HG03280 (cell line): Measurements from ENCODE around the gene ARHGAP31.
"Not testable (repeated sequence)": the region's sequence is repeated elsewhere in the genome, so short reads cannot be mapped to it uniquely, and the experiment has no call there.

Experiments
- ATAC-seq: cut with Tn5 transposase; IDR thresholded peaks from one replicate; pipeline ENCODE4 v1.9.1; 2021; ENCODE audit warnings: mild to moderate bottlenecking, moderate library complexity; ENCODE audit not compliant: unreplicated experiment

The ARHGAP31 gene

DNA sequence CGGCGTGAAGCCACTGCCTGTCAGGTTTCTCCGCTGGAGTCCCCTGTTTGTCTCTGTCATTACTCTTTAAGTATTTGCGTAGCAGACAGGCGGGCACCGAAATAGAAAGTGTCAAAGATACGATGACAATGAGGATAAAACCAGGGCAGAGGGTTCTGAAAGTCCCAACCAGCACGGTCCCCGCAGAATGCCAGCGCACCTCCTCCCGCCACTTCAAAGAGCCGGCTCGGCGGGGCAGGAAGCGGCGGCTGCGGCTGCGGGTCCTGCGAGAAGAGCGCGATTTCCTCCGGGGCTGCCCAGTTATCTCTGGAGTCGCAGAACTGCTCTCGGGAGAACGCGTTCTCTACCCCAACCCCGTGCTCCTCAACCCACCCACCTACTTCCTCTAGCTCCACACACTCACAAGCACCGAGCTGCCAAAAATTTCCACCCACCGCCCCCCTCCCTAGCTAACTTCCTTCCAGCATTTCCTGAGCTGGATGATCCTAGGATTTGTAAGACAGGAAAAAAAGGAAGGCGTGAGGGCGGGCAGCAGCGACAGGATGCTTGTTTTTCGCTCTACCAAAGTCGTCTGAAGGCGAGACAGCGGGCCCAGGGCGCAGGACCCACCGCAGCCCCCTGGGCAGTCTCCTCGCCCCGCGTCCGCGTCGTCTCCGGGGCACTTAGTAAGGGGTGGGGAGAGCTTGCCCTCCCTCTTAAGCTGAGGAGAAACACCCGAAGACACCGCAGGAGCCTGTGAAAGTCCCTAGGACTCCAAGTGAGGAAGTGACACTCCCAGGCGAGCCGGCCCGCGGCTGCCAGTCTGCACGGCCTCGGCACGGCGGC is at the start of gene ARHGAP31:
TSS of gene ARHGAP31 (plus strand) at position 513 of the 825 bp plus-strand sequence. CDS start 522 bp downstream, outside the sequence.
- ATAC-seq = peak; percentile 55

GRCh38 chr3:119245778-119246177 is 48.4 kb upstream of the ARHGAP31 start:
- no peak for ATAC-seq

DNA sequence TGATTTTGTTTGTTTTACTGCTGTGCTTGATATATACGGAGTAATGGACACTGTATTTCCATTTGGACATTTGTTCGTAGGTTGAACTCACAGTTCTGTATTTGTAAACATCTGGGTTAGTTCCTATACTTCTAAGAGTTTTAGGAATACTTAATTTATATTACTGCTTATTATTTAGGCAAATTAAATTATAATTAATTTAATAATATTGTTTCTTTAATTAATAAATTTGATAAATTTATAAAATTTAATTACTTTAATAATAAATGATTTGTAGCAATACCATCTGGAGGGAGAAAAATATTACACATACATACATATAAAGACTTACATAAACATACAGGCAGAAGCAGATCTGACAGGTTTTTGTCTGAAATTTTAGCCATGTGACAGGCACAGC is 39.0 kb upstream of the ARHGAP31 start:
- ATAC-seq = no peak

DNA sequence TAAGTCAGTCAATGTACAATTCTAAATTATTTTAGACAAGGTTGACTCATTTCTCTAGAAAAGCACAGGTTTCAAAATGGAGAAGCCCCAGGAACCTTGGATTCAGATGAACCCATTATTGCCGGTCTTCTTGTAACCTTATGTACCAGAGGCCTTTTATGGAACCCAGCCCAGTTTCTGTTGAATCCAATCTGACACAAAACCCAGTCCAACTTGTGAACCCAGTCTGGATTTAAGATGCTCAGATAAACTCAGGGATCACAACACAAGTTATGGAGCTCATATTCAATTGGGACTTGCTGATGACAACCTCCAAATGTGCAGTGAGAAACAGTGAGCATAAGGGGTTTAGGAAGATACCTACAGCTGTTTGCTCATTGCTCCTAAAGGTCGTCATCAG is 37.1 kb upstream of the ARHGAP31 start:
- ATAC-seq = no peak

DNA sequence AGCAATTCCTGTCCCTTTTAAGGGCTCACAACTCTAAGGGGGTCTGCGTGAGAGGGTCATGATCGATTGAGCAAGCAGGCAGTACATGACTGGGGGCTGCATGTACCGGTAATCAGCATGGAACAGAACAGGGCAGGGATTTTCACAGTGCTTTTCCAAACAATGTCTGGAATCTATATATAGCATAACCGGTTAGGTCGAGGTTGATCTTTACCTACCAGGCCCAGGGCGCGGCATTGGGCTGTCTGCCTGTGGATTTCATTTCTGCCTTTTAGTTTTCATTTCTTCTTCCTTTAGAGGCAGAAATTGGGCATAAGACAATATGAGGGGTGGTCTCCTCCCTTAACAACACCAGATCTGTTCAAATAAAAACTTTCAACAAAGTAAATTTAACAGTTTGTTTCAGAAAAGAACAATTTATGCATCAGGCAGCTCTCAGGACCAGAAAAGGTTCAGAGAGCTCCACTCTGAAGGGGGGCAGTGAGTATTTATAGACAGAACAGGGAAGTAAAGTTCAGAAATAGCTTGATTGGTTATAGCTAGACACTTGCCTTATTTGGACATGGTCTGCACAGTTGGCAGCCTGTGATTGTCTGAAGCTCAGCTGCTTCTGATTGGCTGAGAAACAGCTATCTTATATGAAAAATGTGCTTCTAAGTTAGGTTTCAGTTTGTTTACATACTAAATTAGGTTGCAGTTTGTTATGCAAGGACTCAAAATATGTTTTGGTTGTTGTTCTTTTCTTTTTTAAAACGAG is 36.4 kb upstream of the ARHGAP31 start:
- peak; percentile 65 for ATAC-seq

GRCh38 chr3:119258915-119259314 is 35.3 kb upstream of the ARHGAP31 start:
- ATAC-seq = peak; percentile 75

GRCh38 chr3:119259821-119260220 is 34.4 kb upstream of the ARHGAP31 start:
- ATAC-seq = no peak

DNA sequence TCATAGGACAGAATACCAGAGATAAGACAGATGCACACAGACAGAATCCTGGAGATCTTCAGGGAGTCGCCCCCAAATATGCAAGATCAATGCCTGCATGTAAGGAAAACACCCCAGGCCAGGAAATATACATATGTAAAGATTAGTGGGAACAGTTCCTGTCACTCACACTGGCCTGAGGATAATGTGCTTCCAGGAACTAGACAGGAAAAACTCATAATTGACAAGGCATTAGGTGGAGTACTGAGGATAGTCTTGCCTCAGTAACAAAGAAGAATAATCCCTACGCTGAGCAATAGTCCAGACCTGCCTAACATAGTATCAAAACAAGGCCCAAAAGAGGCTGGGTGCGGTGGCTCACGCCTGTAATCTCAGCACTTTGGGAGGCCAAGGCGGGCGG is 33.1 kb upstream of the ARHGAP31 start:
- ATAC-seq = no peak

DNA sequence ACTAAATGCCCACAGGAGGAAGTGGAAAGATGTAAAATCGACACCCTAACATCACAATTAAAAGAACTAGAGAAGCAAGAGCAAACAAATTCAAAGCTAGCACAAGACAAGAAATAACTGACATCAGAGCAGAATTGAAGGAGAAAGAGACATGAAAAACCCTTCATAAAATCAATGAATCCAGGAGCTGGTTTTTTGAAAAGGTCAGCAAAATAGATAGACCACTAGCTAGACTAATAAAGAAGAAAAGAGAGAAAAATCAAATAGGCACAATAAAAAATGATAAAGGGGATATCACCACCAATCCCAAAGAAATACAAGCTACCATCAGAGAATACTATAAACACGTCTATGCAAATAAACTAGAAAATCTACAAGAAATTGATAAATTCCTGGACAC is 24.0 kb upstream of the ARHGAP31 start:
- not testable (repeated sequence) for ATAC-seq

- no peak for ATAC-seq
These were observed 17.5 kb upstream of the ARHGAP31 start for GRCh38 chr3:119276680-119277079.

GRCh38 chr3:119279101-119279554 is 15.1 kb upstream of the ARHGAP31 start:
- ATAC-seq = no peak

DNA sequence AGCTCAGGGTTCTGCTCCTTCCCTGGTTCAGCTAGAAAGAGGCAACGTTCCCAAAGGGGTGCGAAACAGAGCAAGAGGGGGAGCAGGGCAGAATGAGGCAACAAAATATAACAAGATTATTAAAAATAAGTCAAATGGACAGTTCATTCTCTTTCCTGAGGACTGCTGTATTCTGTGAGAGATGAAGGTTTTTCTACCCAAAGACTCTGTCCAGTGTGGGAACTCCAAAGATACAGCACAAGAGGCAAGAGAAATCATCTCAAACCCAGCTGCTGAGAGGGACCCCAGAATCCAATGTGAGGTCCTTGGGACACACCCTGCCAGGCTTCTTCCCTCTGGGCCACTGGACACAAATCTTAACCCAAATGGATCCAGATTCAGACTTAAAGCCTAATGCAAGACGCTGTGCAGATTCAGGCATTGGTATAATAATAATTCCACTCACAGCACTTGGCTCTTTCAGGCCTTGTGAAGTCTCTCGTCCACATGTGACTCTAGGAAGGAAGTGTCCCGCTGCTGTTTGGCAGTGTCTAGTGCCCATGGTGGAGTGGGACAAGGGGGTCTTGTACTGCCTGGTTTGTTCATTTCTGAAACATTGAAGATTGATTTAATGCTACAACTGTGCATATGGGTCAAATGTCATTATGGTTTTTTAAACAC is 14.5 kb upstream of the ARHGAP31 start:
- no peak for ATAC-seq

DNA sequence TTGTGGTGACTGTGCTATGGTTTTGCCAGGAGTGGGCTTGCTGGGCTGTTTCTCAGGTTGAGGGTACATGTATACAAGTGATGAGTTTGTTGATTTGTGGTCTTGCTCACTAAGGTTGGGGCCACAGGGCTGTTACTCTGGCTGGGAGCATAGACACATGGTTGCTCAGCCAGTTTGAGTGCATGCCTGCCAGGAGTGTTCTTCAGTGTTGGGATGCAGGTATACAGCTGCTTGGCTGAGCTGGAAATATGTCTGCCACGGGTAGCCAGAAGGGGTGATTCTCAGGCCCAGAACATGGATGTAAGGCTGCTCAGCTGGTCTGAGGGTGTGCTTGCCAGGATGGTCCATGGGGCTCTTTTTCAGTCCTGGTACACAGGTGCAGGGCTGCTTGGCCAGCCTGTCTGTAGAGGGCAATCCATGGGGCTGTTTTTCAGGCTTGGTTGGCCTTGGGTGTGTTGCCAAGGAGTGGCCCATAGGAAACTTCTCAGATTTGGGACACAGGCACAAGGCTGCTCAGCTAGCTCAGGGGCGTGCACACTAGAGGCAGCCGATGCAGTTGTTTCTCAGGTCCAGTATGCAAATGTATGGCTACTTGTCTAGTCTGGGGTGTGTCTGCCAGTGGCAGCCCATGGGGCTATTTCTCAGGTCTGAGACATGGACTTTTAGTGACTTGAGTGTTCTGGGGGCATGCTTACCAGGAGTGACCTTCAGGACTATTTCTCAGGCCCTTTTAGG is 5.3 kb upstream of the ARHGAP31 start:
- no peak for ATAC-seq

DNA sequence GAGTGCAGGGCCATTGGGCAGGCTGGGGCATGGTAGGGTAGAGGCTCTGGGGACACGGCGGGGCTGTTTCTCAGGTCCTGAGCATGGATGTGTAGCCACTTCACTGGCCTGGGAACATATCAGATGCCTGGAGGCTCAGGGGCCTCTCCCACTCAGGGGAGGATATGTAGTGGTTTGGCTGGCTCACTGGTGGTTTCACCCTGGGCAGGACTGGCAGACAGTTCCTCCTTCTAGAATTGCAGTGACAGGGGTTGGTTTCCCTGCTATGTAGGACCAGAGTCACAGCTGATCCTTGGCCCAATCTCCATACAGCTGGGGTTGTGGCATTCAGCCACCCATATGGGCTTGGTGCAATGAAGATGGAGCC is 4.8 kb upstream of the ARHGAP31 start:
- no peak for ATAC-seq

DNA sequence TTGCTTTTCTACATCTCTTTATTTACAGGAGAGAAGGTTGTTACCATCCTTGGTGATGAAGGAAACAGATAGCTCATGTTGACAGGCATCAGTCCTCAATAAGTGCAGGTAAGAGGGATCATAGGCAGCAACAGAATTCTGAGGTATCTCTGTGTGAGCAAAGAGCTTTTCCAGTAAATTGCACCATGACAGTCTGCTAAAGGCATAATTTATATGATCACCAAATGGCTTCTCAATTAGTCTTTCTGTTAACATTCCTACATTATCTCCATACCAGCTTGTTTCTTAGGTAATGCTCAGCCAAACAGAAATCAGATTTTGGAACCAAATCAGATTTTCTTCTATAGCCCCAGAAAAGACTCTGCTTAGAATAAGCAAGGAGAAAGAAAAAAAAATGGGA is 3.6 kb upstream of the ARHGAP31 start:
- no peak for ATAC-seq

DNA sequence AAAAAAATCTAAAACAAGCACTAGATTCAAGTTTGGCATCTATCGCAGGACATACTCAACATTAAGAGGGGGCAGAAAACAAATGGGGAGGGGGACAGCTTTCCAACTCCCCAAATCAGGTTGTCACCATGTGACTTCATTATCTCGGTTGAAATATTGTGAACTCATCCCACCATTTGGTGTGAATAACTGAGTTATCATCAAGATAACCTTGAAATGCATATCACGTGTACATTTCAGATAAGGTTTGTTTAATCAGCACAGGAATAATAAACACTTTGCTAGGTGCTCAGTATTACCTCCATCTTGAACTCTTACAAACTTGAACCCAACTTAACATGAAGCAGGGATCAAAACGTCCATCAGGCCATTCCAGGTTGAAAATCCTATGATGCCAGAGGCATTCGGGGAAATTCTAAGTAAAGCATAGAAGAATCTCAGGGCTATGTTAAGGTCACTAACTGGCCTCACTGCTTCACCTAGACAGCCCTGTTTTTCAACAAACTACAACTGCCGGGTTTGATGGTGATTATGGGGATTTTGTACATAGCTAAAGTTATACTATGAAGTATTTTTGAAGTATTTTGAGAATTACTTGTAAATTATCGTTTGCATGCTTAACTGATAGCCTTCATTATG is 3.0 kb upstream of the ARHGAP31 start:
- no peak for ATAC-seq

GRCh38 chr3:119292666-119293065 is 1.5 kb upstream of the ARHGAP31 start:
- ATAC-seq = no peak

GRCh38 chr3:119293105-119293870 is 895 bp upstream of the ARHGAP31 start:
- no peak for ATAC-seq
